Ishikawa (cell line): ENCODE data around the gene ZPBP2.

Experiments used
- CEBPB ChIP-seq: IDR thresholded peaks from 2 replicates; pipeline ENCODE4 v1.6.1; 2012
- CREB1 ChIP-seq: IDR thresholded peaks from 2 replicates; pipeline ENCODE4 v1.6.1; 2012; ENCODE audit warnings: low read depth
- EGR1 ChIP-seq: IDR thresholded peaks from 2 replicates; pipeline ENCODE4 v1.6.1; 2012
- EP300 ChIP-seq: IDR thresholded peaks from 2 replicates; pipeline ENCODE4 v1.6.1; 2012; ENCODE audit warnings: borderline replicate concordance
- FOXM1 ChIP-seq: IDR thresholded peaks from 2 replicates; pipeline ENCODE4 v1.6.1; 2012; ENCODE audit warnings: low read depth, borderline replicate concordance
- MAX ChIP-seq: IDR thresholded peaks from 2 replicates; pipeline ENCODE4 v1.6.1; 2012
- NFIC ChIP-seq: IDR thresholded peaks from 2 replicates; pipeline ENCODE4 v1.6.1; 2012
- RAD21 ChIP-seq: IDR thresholded peaks from 2 replicates; pipeline ENCODE4 v1.6.1; 2012; ENCODE audit warnings: low read depth
- REST ChIP-seq: IDR thresholded peaks from 2 replicates; pipeline ENCODE4 v1.6.1; 2012; ENCODE audit warnings: low read depth, mild to moderate bottlenecking
- TAF1 ChIP-seq: IDR thresholded peaks from 2 replicates; pipeline ENCODE4 v1.6.1; 2012; ENCODE audit warnings: low read depth, mild to moderate bottlenecking
- TCF12 ChIP-seq: IDR thresholded peaks from 2 replicates; pipeline ENCODE4 v1.6.1; 2012; ENCODE audit warnings: low read depth
- TEAD4 ChIP-seq: IDR thresholded peaks from 2 replicates; pipeline ENCODE4 v1.6.1; 2012
- USF1 ChIP-seq: IDR thresholded peaks from 2 replicates; pipeline ENCODE4 v1.6.1; 2012
- YY1 ChIP-seq: IDR thresholded peaks from 2 replicates; pipeline ENCODE4 v1.6.1; 2012; ENCODE audit warnings: low read depth
- ZBTB7A ChIP-seq: IDR thresholded peaks from 2 replicates; pipeline ENCODE4 v1.6.1; 2012; ENCODE audit warnings: low read depth

The ZPBP2 gene

GRCh38 chr17:39867880-39868553 lies at the start of gene ZPBP2:
TSS of gene ZPBP2 (plus strand) at chr17:39868202. CDS start at chr17:39868355, 153 bp downstream.
- TF ChIP-seq ZBTB7A (no peak), FOXM1 (no peak), YY1 (no peak), MAX (no peak), TEAD4 (no peak), EGR1 (no peak), CREB1 (no peak), USF1 (no peak), TCF12 (no peak), REST (no peak), CEBPB (no peak), EP300 (no peak), NFIC (no peak), RAD21 (no peak), TAF1 (no peak)

- TF ChIP-seq MAX (no peak), TAF1 (no peak), TCF12 (no peak), FOXM1 (no peak), EGR1 (no peak), YY1 (no peak), ZBTB7A (no peak), NFIC (no peak), REST (no peak), CREB1 (no peak), TEAD4 (no peak), CEBPB (no peak), RAD21 (no peak), EP300 (no peak), USF1 (no peak)
Observed at GRCh38 chr17:39818358-39819000, 49.5 kb upstream of the ZPBP2 start.

GRCh38 chr17:39820541-39820940 lies 47.5 kb upstream of the ZPBP2 start:
- TF ChIP-seq RAD21 = peak; percentile 27; the same call in 1 of the 2 replicates
- no peak for TF ChIP-seq TAF1

- no peak for TF ChIP-seq EP300
- TF ChIP-seq TAF1 = no peak
- TF ChIP-seq FOXM1 = no peak
- TF ChIP-seq EGR1 = no peak
- no peak for TF ChIP-seq CREB1
- no peak for TF ChIP-seq USF1
- no peak for TF ChIP-seq TCF12
- TF ChIP-seq ZBTB7A = no peak
- TF ChIP-seq MAX = no peak
- TF ChIP-seq NFIC = no peak
- no peak for TF ChIP-seq YY1
- no peak for TF ChIP-seq CEBPB
- TF ChIP-seq REST = no peak
- no peak for TF ChIP-seq RAD21
- TF ChIP-seq TEAD4 = no peak
Observed at GRCh38 chr17:39820987-39821386, 47.0 kb upstream of the ZPBP2 start.
